HG02970 (cell line): ENCODE data around the gene ESRRG.

ENCODE experiments used
- ATAC-seq: cut with Tn5 transposase; IDR thresholded peaks from one replicate; pipeline ENCODE4 v1.9.1; 2021; ENCODE audit warnings: mild to moderate bottlenecking, moderate library complexity, moderate number of reproducible peaks; ENCODE audit not compliant: unreplicated experiment, low FRiP score

The ESRRG gene

DNA sequence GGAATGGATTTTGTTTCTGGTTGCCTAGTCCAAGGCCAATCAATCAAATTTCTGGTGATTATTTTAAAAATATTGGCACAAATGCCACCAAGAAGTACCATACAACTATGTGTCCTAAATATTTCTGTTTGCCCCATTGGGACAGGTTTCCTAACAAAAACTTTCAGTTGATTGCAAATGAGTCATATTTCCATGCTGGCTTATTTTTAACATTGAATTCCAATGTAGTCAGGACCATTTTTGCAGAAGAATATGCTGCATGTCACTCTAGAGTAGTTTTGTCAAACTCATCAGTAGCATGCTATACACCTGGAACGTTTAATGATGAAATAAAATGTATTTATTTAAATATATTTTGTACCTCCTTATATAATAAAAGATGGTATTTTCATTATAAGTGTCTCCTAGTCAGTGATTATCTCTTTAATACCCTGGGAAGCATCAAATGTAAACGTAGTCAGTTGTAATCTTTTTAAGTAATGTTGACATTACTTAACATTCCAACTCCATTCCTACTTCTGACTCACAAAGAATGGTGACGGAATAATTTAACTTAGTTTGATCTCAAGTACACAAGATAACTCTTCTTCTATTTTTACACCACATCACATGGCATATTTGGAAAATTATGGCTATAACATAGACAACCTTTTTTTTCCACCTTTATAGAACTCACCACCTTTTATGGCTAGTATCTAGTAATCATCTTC lies 261.0 kb downstream of the ESRRG start:
- no peak for ATAC-seq

DNA sequence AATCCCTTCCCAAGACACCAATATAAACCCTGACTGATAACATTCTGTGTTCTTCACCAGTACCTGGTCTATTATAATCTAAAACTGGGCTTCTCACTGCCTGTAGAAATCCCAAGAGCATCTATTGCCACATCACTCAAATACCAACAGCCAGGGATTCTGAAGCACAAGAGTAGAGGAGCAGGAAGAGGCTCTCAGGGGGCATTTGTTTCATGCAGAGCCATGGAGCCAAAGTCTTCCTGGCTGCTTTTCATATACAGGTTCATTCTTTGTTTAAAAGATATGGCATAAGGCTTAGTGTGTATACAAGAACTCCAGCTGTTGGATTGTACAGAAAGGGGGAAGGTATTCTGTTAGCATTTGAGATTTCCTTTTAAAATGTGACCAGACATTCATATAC lies 261.8 kb downstream of the ESRRG start:
- no peak for ATAC-seq

DNA sequence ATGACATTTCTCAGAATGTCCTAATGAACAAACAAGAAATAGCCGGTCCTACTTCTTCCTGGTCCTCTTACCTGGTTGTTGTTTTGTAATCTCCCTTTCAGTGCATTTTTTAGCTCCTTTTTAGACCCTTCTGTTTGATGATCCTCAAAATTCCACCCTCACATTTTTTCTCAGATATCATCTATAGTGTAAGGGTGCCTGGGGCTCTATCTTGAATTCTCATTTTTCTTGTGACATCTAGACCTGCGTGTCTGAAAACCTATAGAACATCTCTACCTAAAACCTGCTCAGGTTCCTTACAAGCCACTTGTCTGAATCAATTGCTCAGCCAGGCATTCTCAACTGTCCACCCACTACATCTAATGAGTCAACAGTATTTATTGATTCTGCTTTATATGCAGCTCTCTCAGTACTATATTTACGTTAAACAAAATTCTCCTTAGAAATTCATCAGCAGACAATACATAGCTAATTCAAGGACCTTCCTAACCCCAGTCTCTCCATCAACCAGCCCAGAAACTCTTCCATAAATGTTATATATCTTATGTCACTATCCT lies 263.5 kb downstream of the ESRRG start:
- ATAC-seq, result no peak

DNA sequence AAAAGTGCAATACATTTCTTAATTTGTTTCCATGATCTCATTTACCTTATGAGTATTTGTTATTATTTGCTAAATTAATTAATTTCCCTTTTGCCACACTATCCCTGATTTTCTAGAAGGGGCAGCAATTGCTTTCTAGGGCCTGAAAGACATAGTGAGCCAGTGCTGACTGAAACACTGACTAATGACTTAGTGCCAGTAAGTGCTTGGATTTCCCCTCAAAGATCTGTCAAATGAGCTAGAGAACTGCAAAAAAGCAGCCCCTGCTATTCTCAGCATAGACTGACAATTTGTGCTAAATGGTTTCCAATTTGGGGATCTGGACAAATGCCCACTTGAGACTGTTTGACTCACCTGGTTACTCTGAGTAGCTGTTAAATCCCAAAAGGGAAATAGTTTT lies 264.4 kb downstream of the ESRRG start:
- ATAC-seq, result no peak

DNA sequence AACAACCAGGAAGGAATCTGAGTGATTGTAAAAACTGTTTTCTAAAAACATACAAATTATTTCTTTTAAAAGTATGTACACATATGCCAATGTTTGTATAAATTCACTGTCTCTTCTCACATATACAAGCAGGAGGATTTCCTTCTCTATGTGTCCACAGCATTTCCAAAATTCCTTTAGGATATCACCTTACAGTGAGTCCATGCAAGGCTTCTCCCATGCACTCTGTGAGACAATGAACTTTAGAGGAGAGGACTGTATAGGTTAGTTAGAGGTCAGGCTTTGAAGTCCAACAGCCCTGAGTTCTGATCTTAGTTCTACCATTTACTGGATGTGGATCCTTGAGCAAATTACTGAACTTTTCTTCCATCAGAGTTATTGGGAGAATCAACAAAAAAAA lies 265.9 kb downstream of the ESRRG start:
- ATAC-seq, result no peak

DNA sequence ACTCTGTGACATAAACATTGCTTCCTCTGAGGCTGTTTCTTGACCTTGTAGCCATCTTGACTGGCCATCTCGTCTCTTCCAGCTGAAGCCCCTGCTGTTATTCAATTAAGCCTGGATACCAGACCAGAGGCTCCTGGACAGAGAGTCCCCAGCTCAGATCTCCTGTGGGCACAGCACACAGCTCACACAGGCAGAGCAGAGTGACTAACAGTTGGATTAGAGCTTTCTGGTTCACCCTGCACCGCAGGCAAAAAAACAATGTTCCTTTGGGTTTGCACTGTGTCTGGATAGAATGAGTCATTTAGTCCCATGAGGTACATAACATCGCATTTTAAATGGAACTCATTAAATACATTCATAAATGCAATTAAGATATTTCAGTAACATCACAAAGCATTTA lies 266.5 kb downstream of the ESRRG start:
- ATAC-seq, result no peak

DNA sequence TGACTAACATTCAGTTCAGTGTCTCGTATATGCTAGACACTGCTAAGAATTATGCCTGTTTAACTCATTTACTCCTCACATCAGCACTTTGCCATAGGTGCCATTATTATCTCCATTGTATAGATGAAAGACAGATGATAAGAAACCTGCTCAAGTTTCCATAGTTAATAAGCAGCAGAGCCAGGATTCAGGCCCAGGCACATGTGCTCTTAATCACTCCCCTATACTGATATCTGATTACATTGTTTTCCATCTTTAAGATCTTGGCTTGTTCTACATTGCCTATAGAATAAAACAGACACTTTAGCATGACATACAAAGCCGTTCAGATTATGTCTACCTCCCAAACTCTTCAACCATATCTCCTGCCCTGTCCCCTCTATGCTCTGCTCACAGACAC lies 269.5 kb downstream of the ESRRG start:
- no peak for ATAC-seq
